ENCODE data around the gene IGF2BP1.

The IGF2BP1 gene

GRCh38 chr17:49089094-49089493 lies 91.9 kb downstream of the IGF2BP1 start:
- H3K9me2 ChIP-seq (replicated peaks; ENCODE audit: insufficient read depth, low read length), result no peaks in the 10 kb centered on the region
- DNase-seq, result no peak
- no peak overlapping the region for H2AFZ ChIP-seq (ENCODE audit: low read length)

GRCh38 chr17:49090878-49091594 lies 93.9 kb downstream of the IGF2BP1 start:
- no peaks in the 10 kb centered on the region for H3K9me2 ChIP-seq (replicated peaks; ENCODE audit: insufficient read depth, low read length)
- H3K4me1 ChIP-seq (ENCODE audit: low read length), result no peaks in the 10 kb centered on the region
- no peak overlapping the region for H3K9ac ChIP-seq (ENCODE audit: low read length)

More at GRCh38 chr17:49089094-49089493, 91.9 kb downstream of the IGF2BP1 start:
- TF ChIP-seq EZH2 (optimal IDR thresholded peaks at IDR 0.05; ENCODE audit: low read depth, low read length), result no peak
- TF ChIP-seq CTCF (IDR thresholded peaks at IDR 0.05; ENCODE audit: low read length), result no peak
- no peak for TF ChIP-seq EZH2phosphoT487 (IDR thresholded peaks at IDR 0.05; ENCODE audit: low read length)
- Histone ChIP-seq H3K27ac (ENCODE audit: low read length) (no peak overlapping the region), H3F3A (ENCODE audit: insufficient read depth, low read length) (no peaks in the 10 kb centered on the region), H3K9ac (ENCODE audit: low read length) (no peak overlapping the region), H3K4me2 (ENCODE audit: low read depth, low read length) (no peak overlapping the region), H3K27me3 (replicated peaks; ENCODE audit: insufficient read depth, low read length) (no peaks in the 10 kb centered on the region), H3K4me3 (ENCODE audit: low read length) (no peak overlapping the region), H3K4me1 (ENCODE audit: low read length) (no peaks in the 10 kb centered on the region), H3K79me2 (ENCODE audit: low read length) (no peaks in the 10 kb centered on the region), H3K36me3 (replicated peaks; ENCODE audit: insufficient read depth, low read length) (no peaks in the 10 kb centered on the region), H3K9me3 (replicated peaks; ENCODE audit: insufficient read depth, low read length) (no peaks in the 10 kb centered on the region), H4K20me1 (ENCODE audit: insufficient read depth, low read length) (no peaks in the 10 kb centered on the region)

GRCh38 chr17:49093131-49093530 lies 95.9 kb downstream of the IGF2BP1 start:
- no peak for DNase-seq
- H2AFZ ChIP-seq (ENCODE audit: low read length), result no peak overlapping the region

More at GRCh38 chr17:49090878-49091594, 93.9 kb downstream of the IGF2BP1 start:
- Histone ChIP-seq H3K4me3 (ENCODE audit: low read length) (no peak overlapping the region), H3K36me3 (replicated peaks; ENCODE audit: insufficient read depth, low read length) (no peaks in the 10 kb centered on the region), H3F3A (ENCODE audit: insufficient read depth, low read length) (no peaks in the 10 kb centered on the region), H3K27me3 (replicated peaks; ENCODE audit: insufficient read depth, low read length) (no peaks in the 10 kb centered on the region), H3K9me3 (replicated peaks; ENCODE audit: insufficient read depth, low read length) (no peaks in the 10 kb centered on the region), H4K20me1 (ENCODE audit: insufficient read depth, low read length) (no peaks in the 10 kb centered on the region), H3K27ac (ENCODE audit: low read length) (no peak overlapping the region), H3K79me2 (ENCODE audit: low read length) (no peaks in the 10 kb centered on the region), H3K4me2 (ENCODE audit: low read depth, low read length) (no peak overlapping the region), H2AFZ (ENCODE audit: low read length) (no peak overlapping the region)
- TF ChIP-seq CTCF (IDR thresholded peaks at IDR 0.05; ENCODE audit: low read length), result no peak
- no peak for TF ChIP-seq EZH2phosphoT487 (IDR thresholded peaks at IDR 0.05; ENCODE audit: low read length)
- no peak for TF ChIP-seq EZH2 (optimal IDR thresholded peaks at IDR 0.05; ENCODE audit: low read depth, low read length)
- no peak for DNase-seq

More at GRCh38 chr17:49093131-49093530, 95.9 kb downstream of the IGF2BP1 start:
- no peaks in the 10 kb centered on the region for H4K20me1 ChIP-seq (ENCODE audit: insufficient read depth, low read length)
- TF ChIP-seq EZH2 (optimal IDR thresholded peaks at IDR 0.05; ENCODE audit: low read depth, low read length) (no peak), CTCF (IDR thresholded peaks at IDR 0.05; ENCODE audit: low read length) (no peak), EZH2phosphoT487 (IDR thresholded peaks at IDR 0.05; ENCODE audit: low read length) (no peak)
- no peak overlapping the region for H3K4me2 ChIP-seq (ENCODE audit: low read depth, low read length)
- H3F3A ChIP-seq (ENCODE audit: insufficient read depth, low read length), result no peaks in the 10 kb centered on the region
- no peaks in the 10 kb centered on the region for H3K4me1 ChIP-seq (ENCODE audit: low read length)
- H3K36me3 ChIP-seq (replicated peaks; ENCODE audit: insufficient read depth, low read length), result no peaks in the 10 kb centered on the region
- H3K9ac ChIP-seq (ENCODE audit: low read length), result no peak overlapping the region
- H3K4me3 ChIP-seq (ENCODE audit: low read length), result no peak overlapping the region
- no peak overlapping the region for H3K27ac ChIP-seq (ENCODE audit: low read length)
- no peaks in the 10 kb centered on the region for H3K9me2 ChIP-seq (replicated peaks; ENCODE audit: insufficient read depth, low read length)
- H3K79me2 ChIP-seq (ENCODE audit: low read length), result no peaks in the 10 kb centered on the region
- no peaks in the 10 kb centered on the region for H3K27me3 ChIP-seq (replicated peaks; ENCODE audit: insufficient read depth, low read length)
- no peaks in the 10 kb centered on the region for H3K9me3 ChIP-seq (replicated peaks; ENCODE audit: insufficient read depth, low read length)
